Measurements from ENCODE around the gene ARHGAP10.

Gene ARHGAP10

GRCh38 chr4:147731580-147732517 lies at the start of gene ARHGAP10:
TSS of gene ARHGAP10 (plus strand) at chr4:147732088. CDS start at chr4:147732302, 214 bp downstream.
- DNase-seq, result peak; percentile 82

- DNase-seq, result no peak
These were observed 49.1 kb upstream of the ARHGAP10 start for GRCh38 chr4:147682755-147683154.

- peak; percentile 8 for DNase-seq
These were observed 48.7 kb upstream of the ARHGAP10 start for GRCh38 chr4:147683188-147683591.

GRCh38 chr4:147683717-147684700 lies 47.9 kb upstream of the ARHGAP10 start, which contains the start of gene PRMT9:
TSS of gene PRMT9 (minus strand) at chr4:147684163. CDS start at chr4:147683987, 176 bp downstream.
- peak; percentile 92 for DNase-seq

- no peak for DNase-seq
These were observed 42.8 kb upstream of the ARHGAP10 start for GRCh38 chr4:147689067-147689466.

- no peak for DNase-seq
These were observed 40.1 kb upstream of the ARHGAP10 start for GRCh38 chr4:147691820-147692219.

GRCh38 chr4:147693218-147693617 lies 38.7 kb upstream of the ARHGAP10 start:
- no peak for DNase-seq

- DNase-seq, result no peak
These were observed 35.0 kb upstream of the ARHGAP10 start for GRCh38 chr4:147696866-147697265.

- DNase-seq, result no peak
These were observed 27.0 kb upstream of the ARHGAP10 start for GRCh38 chr4:147704846-147705245.

- peak; percentile 72 for DNase-seq
These were observed 23.8 kb upstream of the ARHGAP10 start for GRCh38 chr4:147707892-147708672.

- no peak for DNase-seq
These were observed 21.9 kb upstream of the ARHGAP10 start for GRCh38 chr4:147709999-147710398.

- DNase-seq, result no peak
These were observed 17.1 kb upstream of the ARHGAP10 start for GRCh38 chr4:147714575-147715401.

GRCh38 chr4:147717878-147718277 lies 14.0 kb upstream of the ARHGAP10 start:
- no peak for DNase-seq

GRCh38 chr4:147723326-147723725 lies 8.6 kb upstream of the ARHGAP10 start:
- DNase-seq, result no peak

- no peak for DNase-seq
These were observed 7.3 kb upstream of the ARHGAP10 start for GRCh38 chr4:147724468-147725201.

- DNase-seq, result no peak
These were observed 6.2 kb upstream of the ARHGAP10 start for GRCh38 chr4:147725673-147726072.

GRCh38 chr4:147727476-147728028 lies 4.3 kb upstream of the ARHGAP10 start:
- DNase-seq, result no peak

- DNase-seq, result no peak
These were observed 1.6 kb upstream of the ARHGAP10 start for GRCh38 chr4:147730333-147730732.

- DNase-seq, result peak; percentile 30
These were observed 789 bp downstream of the ARHGAP10 start for GRCh38 chr4:147732518-147733235.

Data from CD4-positive, alpha-beta T cell treated with Interleukin-17A for 4 hours (primary cell).